Thyroid gland (tissue), 4 donors: ENCODE measurements around the gene FAM83F. TPM values are rescaled to one million over a fixed set of nuclear protein-coding genes. Genes with fewer than 3 reads are reported as not detected.

Experiments used
- DNase-seq, 2 donors: peaks; one replicate each; pipeline ENCODE4 v3.0.0-alpha.2; 2019
- H3K27ac ChIP-seq, 3 donors: fragments of 200-600 bp; sonication (generic); 1 replicate in 2 of 3; 2 replicates in 1 of 3; pipeline ENCODE4 v1.5.1; 2016 to 2019; ENCODE audit warnings: mild to moderate bottlenecking in 1 of 3, moderate library complexity in 1 of 3
- H3K27me3 ChIP-seq: fragments of 200-600 bp; sonication (generic); one replicate; pipeline ENCODE4 v1.5.1; 2019
- H3K36me3 ChIP-seq, 2 donors: fragments of 200-600 bp; sonication (generic); one replicate each; pipeline ENCODE4 v1.5.1; 2016 to 2019
- H3K4me1 ChIP-seq, 2 donors: fragments of 200-600 bp; sonication (generic); one replicate each; pipeline ENCODE4 v1.5.1; 2017 to 2019
- H3K4me3 ChIP-seq, 3 donors: fragments of 200-600 bp; sonication (generic); replicated peaks in 1 of 3; 1 replicate in 2 of 3; 2 replicates in 1 of 3; pipeline ENCODE4 v1.5.1; 2016; ENCODE audit warnings: mild to moderate bottlenecking in 1 of 3
- H3K9me3 ChIP-seq: fragments of 200-600 bp; sonication (generic); one replicate; pipeline ENCODE4 v1.5.1; 2017
- CTCF ChIP-seq, 6 experiments: fragments of 200-600 bp in 3 of 6; fragments of 450-650 bp in 3 of 6; sonication (generic) in 3 of 6; IDR thresholded peaks; one replicate each; pipeline ENCODE4 v1.5.1; 2016 to 2019; ENCODE audit warnings: antibody characterized with exemption in 6 of 6, mild to moderate bottlenecking in 2 of 6, inconsistent platforms in 1 of 6, moderate library complexity in 1 of 6
- POLR2A ChIP-seq, 2 donors: fragments of 450-650 bp; IDR thresholded peaks; one replicate each; pipeline ENCODE4 v1.6.1; 2017; ENCODE audit warnings: antibody characterized with exemption in 2 of 2, mild to moderate bottlenecking in 2 of 2, moderate library complexity in 1 of 2
- WGBS, 2 donors: methylation state at CpG; one replicate each; pipeline ENCODE4 v1.1.5; 2017; 5-methylcytosine and 5-hydroxymethylcytosine counted together
- intact Hi-C: fragments of 100-400 bp; cut with DNase I; formaldehyde crosslinking; loops from one replicate; pipeline ENCODE4 v1.15.1; 2023
- total RNA-seq, 4 donors: library from RNA; depleted of rRNA; stranded (reverse); fragments of >200 nt; gene quantifications; one replicate each; pipeline ENCODE4 v1.2.3, GENCODE V29; 2016

The FAM83F gene
- total RNA-seq, 4 donors from 2014 or later, result 19.2 to 35.6 (median 26.1) TPM

GRCh38 chr22:40077646-40078016, 82.9 kb downstream of the FAM83F start:
- 90 to 93% methylated on average over 1 of the region's 1 CpG for WGBS, 2 donors
- no peaks in the 10 kb centered on the region for H3K9me3 ChIP-seq
- no peaks in the 10 kb centered on the region for H3K27me3 ChIP-seq
- H3K4me3 ChIP-seq, result no peak overlapping the region
- DNase-seq, result no peak
- TF ChIP-seq CTCF (IDR thresholded peaks at IDR 0.05) (no peak), POLR2A (IDR thresholded peaks at IDR 0.05) (no peak)
- H3K36me3 ChIP-seq, result no peaks in the 10 kb centered on the region
- no peak overlapping the region for H3K27ac ChIP-seq
- intact Hi-C loops, result no loop called here
- H3K4me1 ChIP-seq, result peaks cover 0 to 5% of the 10 kb centered on the region in 2 donors

GRCh38 chr22:40081662-40082061, 86.9 kb downstream of the FAM83F start:
- intact Hi-C loops, result no loop called here
- TF ChIP-seq POLR2A (IDR thresholded peaks at IDR 0.05), result no peak
- TF ChIP-seq CTCF (IDR thresholded peaks at IDR 0.05), result no peak
- Histone ChIP-seq H3K4me1 (peaks cover 15 to 16% of the 10 kb centered on the region in 2 donors), H3K27ac (no peak overlapping the region), H3K27me3 (no peaks in the 10 kb centered on the region), H3K9me3 (no peaks in the 10 kb centered on the region), H3K36me3 (no peaks in the 10 kb centered on the region), H3K4me3 (no peak overlapping the region)
- 81 to 82% methylated on average over 5 of the region's 5 CpGs for WGBS, 2 donors
- no peak for DNase-seq

GRCh38 chr22:40082184-40082583, 87.4 kb downstream of the FAM83F start:
- no peaks in the 10 kb centered on the region for H3K9me3 ChIP-seq
- H3K27me3 ChIP-seq, result no peaks in the 10 kb centered on the region
- DNase-seq, result no peak
- whole genome bisulfite sequencing, 2 donors, result 86 to 91% methylated on average over 1 of the region's 1 CpG
- H3K4me1 ChIP-seq, result peaks cover 15 to 16% of the 10 kb centered on the region in 2 donors
- intact Hi-C loops, result no loop called here
- no peak overlapping the region for H3K4me3 ChIP-seq
- TF ChIP-seq CTCF (IDR thresholded peaks at IDR 0.05), result no peak
- TF ChIP-seq POLR2A (IDR thresholded peaks at IDR 0.05), result no peak
- no peaks in the 10 kb centered on the region for H3K36me3 ChIP-seq
- H3K27ac ChIP-seq, result no peak overlapping the region

GRCh38 chr22:40083794-40084193, 89.0 kb downstream of the FAM83F start:
- WGBS, 2 donors, result 63 to 74% methylated on average over 3 of the region's 3 CpGs
- H3K4me3 ChIP-seq, result no peak overlapping the region
- H3K27ac ChIP-seq, result no peak overlapping the region
- intact Hi-C loops, result no loop called here
- no peak for TF ChIP-seq POLR2A (IDR thresholded peaks at IDR 0.05)
- no peak for TF ChIP-seq CTCF (IDR thresholded peaks at IDR 0.05)
- H3K27me3 ChIP-seq, result no peaks in the 10 kb centered on the region
- no peaks in the 10 kb centered on the region for H3K36me3 ChIP-seq
- peaks cover 19 to 25% of the 10 kb centered on the region in 2 donors for H3K4me1 ChIP-seq
- H3K9me3 ChIP-seq, result no peaks in the 10 kb centered on the region
- no peak for DNase-seq

GRCh38 chr22:40084246-40084645, 89.5 kb downstream of the FAM83F start:
- no peak overlapping the region for H3K27ac ChIP-seq
- H3K4me3 ChIP-seq, result no peak overlapping the region
- H3K4me1 ChIP-seq, result peaks cover 23 to 29% of the 10 kb centered on the region in 2 donors
- 92 to 95% methylated on average over 5 of the region's 5 CpGs for WGBS, 2 donors
- DNase-seq, result no peak
- H3K27me3 ChIP-seq, result no peaks in the 10 kb centered on the region
- intact Hi-C loops, result no loop called here
- H3K36me3 ChIP-seq, result no peaks in the 10 kb centered on the region
- no peaks in the 10 kb centered on the region for H3K9me3 ChIP-seq
- no peak for TF ChIP-seq CTCF (IDR thresholded peaks at IDR 0.05)
- TF ChIP-seq POLR2A (IDR thresholded peaks at IDR 0.05), result no peak
